OCI-LY1 (cell line): ENCODE measurements around the gene PTPRT.

Experiments used
- CTCF ChIP-seq: fragments of 200-600 bp; sonication (generic), shearing (Covaris generic); IDR thresholded peaks from 2 replicates; pipeline ENCODE4 v1.5.1; 2017; ENCODE audit warnings: mild to moderate bottlenecking, antibody characterized with exemption, low read length, moderate library complexity, mixed read lengths
- EZH2 ChIP-seq: fragments of 200-600 bp; sonication (generic), shearing (Covaris generic); IDR thresholded peaks from 2 replicates; pipeline ENCODE4 v1.8.0; 2017; ENCODE audit warnings: borderline replicate concordance, mixed run types, mild to moderate bottlenecking, antibody characterized with exemption, low read length, moderate library complexity, mixed read lengths

GRCh38 chr20:43032459-43032858 is 157.2 kb downstream of the PTPRT start:
- no peak for TF ChIP-seq CTCF
- no peak for TF ChIP-seq EZH2
